Activated naive CD4-positive, alpha-beta T cell treated with anti-CD3 and anti-CD28 coated beads, Interleukin-2, amount 50 U/mL, for 24 hours (primary cell): ENCODE data around the gene RAP1GAP.

ENCODE experiments used
- H3K27ac Mint-ChIP-seq: one replicate; pipeline ENCODE4 v1.8.0; 2021; ENCODE audit warnings: mild to moderate bottlenecking, mixed read lengths
- H3K27me3 Mint-ChIP-seq: one replicate; pipeline ENCODE4 v1.8.0; 2021; ENCODE audit warnings: mixed read lengths
- H3K36me3 Mint-ChIP-seq: one replicate; pipeline ENCODE4 v1.8.0; 2021; ENCODE audit warnings: mixed read lengths
- H3K4me1 Mint-ChIP-seq: one replicate; pipeline ENCODE4 v1.8.0; 2021; ENCODE audit warnings: mixed read lengths
- H3K4me3 Mint-ChIP-seq: one replicate; pipeline ENCODE4 v1.8.0; 2021; ENCODE audit warnings: mild to moderate bottlenecking, mixed read lengths
- H3K9me3 Mint-ChIP-seq: one replicate; pipeline ENCODE4 v1.8.0; 2021; ENCODE audit warnings: mixed read lengths

Gene RAP1GAP

GRCh38 chr1:21657456-21658190 lies 11.5 kb downstream of the RAP1GAP start:
- Mint-ChIP-seq H3K4me3 (no peak overlapping the region), H3K9me3 (no peaks in the 10 kb centered on the region)

GRCh38 chr1:21655748-21656147 lies 13.4 kb downstream of the RAP1GAP start:
- no peak overlapping the region for H3K4me3 Mint-ChIP-seq

More at GRCh38 chr1:21657456-21658190, 11.5 kb downstream of the RAP1GAP start:
- Mint-ChIP-seq H3K27me3 (peaks cover 3% of the 10 kb centered on the region), H3K27ac (no peak overlapping the region), H3K4me1 (peaks cover 5% of the 10 kb centered on the region), H3K36me3 (no peaks in the 10 kb centered on the region)

GRCh38 chr1:21655259-21655658 lies 13.9 kb downstream of the RAP1GAP start:
- Mint-ChIP-seq H3K27ac (no peak overlapping the region), H3K4me3 (no peak overlapping the region), H3K36me3 (no peaks in the 10 kb centered on the region), H3K4me1 (peaks cover 19% of the 10 kb centered on the region), H3K9me3 (no peaks in the 10 kb centered on the region), H3K27me3 (no peaks in the 10 kb centered on the region)

More at GRCh38 chr1:21655748-21656147, 13.4 kb downstream of the RAP1GAP start:
- Mint-ChIP-seq H3K9me3 (no peaks in the 10 kb centered on the region), H3K27ac (no peak overlapping the region), H3K27me3 (peaks cover 2% of the 10 kb centered on the region), H3K36me3 (no peaks in the 10 kb centered on the region), H3K4me1 (peaks cover 19% of the 10 kb centered on the region)

GRCh38 chr1:21654209-21654608 lies 14.9 kb downstream of the RAP1GAP start:
- no peaks in the 10 kb centered on the region for H3K27me3 Mint-ChIP-seq

GRCh38 chr1:21653744-21654100 lies 15.4 kb downstream of the RAP1GAP start:
- Mint-ChIP-seq H3K27ac (no peak overlapping the region), H3K9me3 (no peaks in the 10 kb centered on the region), H3K4me1 (peaks cover 14% of the 10 kb centered on the region), H3K4me3 (no peak overlapping the region), H3K27me3 (no peaks in the 10 kb centered on the region), H3K36me3 (no peaks in the 10 kb centered on the region)

More at GRCh38 chr1:21654209-21654608, 14.9 kb downstream of the RAP1GAP start:
- Mint-ChIP-seq H3K27ac (no peak overlapping the region), H3K36me3 (no peaks in the 10 kb centered on the region), H3K9me3 (no peaks in the 10 kb centered on the region), H3K4me3 (no peak overlapping the region), H3K4me1 (peaks cover 14% of the 10 kb centered on the region)

GRCh38 chr1:21652937-21653743 lies 16.0 kb downstream of the RAP1GAP start:
- Mint-ChIP-seq H3K36me3 (no peaks in the 10 kb centered on the region), H3K4me1 (peaks cover 14% of the 10 kb centered on the region), H3K4me3 (peak overlapping the region; percentile 79), H3K9me3 (no peaks in the 10 kb centered on the region), H3K27ac (no peak overlapping the region), H3K27me3 (no peaks in the 10 kb centered on the region)

- no peak overlapping the region for H3K27ac Mint-ChIP-seq
- H3K4me1 Mint-ChIP-seq: peaks cover 14% of the 10 kb centered on the region
These were observed 16.8 kb downstream of the RAP1GAP start for GRCh38 chr1:21652101-21652936.

GRCh38 chr1:21651214-21652042 lies 17.7 kb downstream of the RAP1GAP start:
- H3K4me1 Mint-ChIP-seq: peaks cover 14% of the 10 kb centered on the region
- no peaks in the 10 kb centered on the region for H3K9me3 Mint-ChIP-seq
- H3K36me3 Mint-ChIP-seq: no peaks in the 10 kb centered on the region
- peaks cover 2% of the 10 kb centered on the region for H3K27me3 Mint-ChIP-seq
- H3K4me3 Mint-ChIP-seq: peak overlapping the region; percentile 84
- H3K27ac Mint-ChIP-seq: no peak overlapping the region

More at GRCh38 chr1:21652101-21652936, 16.8 kb downstream of the RAP1GAP start:
- H3K36me3 Mint-ChIP-seq: no peaks in the 10 kb centered on the region
- peak overlapping the region; percentile 79 for H3K4me3 Mint-ChIP-seq
- H3K9me3 Mint-ChIP-seq: no peaks in the 10 kb centered on the region
- no peaks in the 10 kb centered on the region for H3K27me3 Mint-ChIP-seq

- Mint-ChIP-seq H3K4me3 (no peak overlapping the region), H3K36me3 (no peaks in the 10 kb centered on the region), H3K9me3 (no peaks in the 10 kb centered on the region), H3K27ac (no peak overlapping the region), H3K4me1 (peaks cover 14% of the 10 kb centered on the region), H3K27me3 (peaks cover 6% of the 10 kb centered on the region)
These were observed 18.8 kb downstream of the RAP1GAP start for GRCh38 chr1:21650400-21650799.

GRCh38 chr1:21649315-21649714 lies 19.8 kb downstream of the RAP1GAP start:
- peaks cover 6% of the 10 kb centered on the region for H3K27me3 Mint-ChIP-seq
- no peak overlapping the region for H3K4me3 Mint-ChIP-seq
- H3K9me3 Mint-ChIP-seq: no peaks in the 10 kb centered on the region
- H3K36me3 Mint-ChIP-seq: no peaks in the 10 kb centered on the region
- H3K4me1 Mint-ChIP-seq: peaks cover 14% of the 10 kb centered on the region
- H3K27ac Mint-ChIP-seq: no peak overlapping the region

- Mint-ChIP-seq H3K36me3 (no peaks in the 10 kb centered on the region), H3K27ac (no peak overlapping the region), H3K4me3 (no peak overlapping the region), H3K9me3 (no peaks in the 10 kb centered on the region), H3K4me1 (peaks cover 14% of the 10 kb centered on the region), H3K27me3 (peaks cover 9% of the 10 kb centered on the region)
These were observed 20.4 kb downstream of the RAP1GAP start for GRCh38 chr1:21648791-21649190.

- H3K9me3 Mint-ChIP-seq: no peaks in the 10 kb centered on the region
- H3K27me3 Mint-ChIP-seq: peaks cover 12% of the 10 kb centered on the region
- no peak overlapping the region for H3K4me3 Mint-ChIP-seq
- H3K4me1 Mint-ChIP-seq: peaks cover 14% of the 10 kb centered on the region
- no peaks in the 10 kb centered on the region for H3K36me3 Mint-ChIP-seq
- H3K27ac Mint-ChIP-seq: no peak overlapping the region
These were observed 20.8 kb downstream of the RAP1GAP start for GRCh38 chr1:21648352-21648730.

GRCh38 chr1:21647431-21648351 lies 21.5 kb downstream of the RAP1GAP start:
- Mint-ChIP-seq H3K4me3 (no peak overlapping the region), H3K27me3 (peaks cover 14% of the 10 kb centered on the region)

GRCh38 chr1:21645550-21645949 lies 23.6 kb downstream of the RAP1GAP start:
- Mint-ChIP-seq H3K9me3 (no peaks in the 10 kb centered on the region), H3K4me1 (no peaks in the 10 kb centered on the region), H3K27me3 (peaks cover 14% of the 10 kb centered on the region), H3K36me3 (no peaks in the 10 kb centered on the region), H3K27ac (no peak overlapping the region), H3K4me3 (no peak overlapping the region)

More at GRCh38 chr1:21647431-21648351, 21.5 kb downstream of the RAP1GAP start:
- Mint-ChIP-seq H3K27ac (peak overlapping the region; percentile 51), H3K36me3 (no peaks in the 10 kb centered on the region), H3K4me1 (peaks cover 14% of the 10 kb centered on the region), H3K9me3 (no peaks in the 10 kb centered on the region)
